CD4-positive, alpha-beta T cell (primary cell): ENCODE data around the gene ACBD6. TPM values are rescaled to one million over a fixed set of nuclear protein-coding genes. Genes with fewer than 3 reads are reported as not detected.

Experiments used
- ATAC-seq: fragments of 200-7000 bp; cut with Tn5 transposase; one replicate; pipeline ENCODE4 v1.10.0; 2022; ENCODE audit warnings: mild to moderate bottlenecking; ENCODE audit not compliant: poor library complexity
- CTCF ChIA-PET: fragments of 350-600 bp; sonication (Branson Sonifier 250); formaldehyde crosslinking; loops from one replicate; lab custom pipeline; 2021; ENCODE audit warnings: antibody characterized with exemption, inconsistent platforms; lab: Charles Lee
- POLR2A ChIA-PET: fragments of 350-600 bp; sonication (Branson Sonifier 250); formaldehyde crosslinking; loops from one replicate; lab custom pipeline; 2021; ENCODE audit warnings: antibody characterized with exemption, inconsistent platforms; lab: Charles Lee
- DNase-seq, 14 experiments: peaks; one replicate each; pipeline ENCODE4 v3.0.0-alpha.2; 2013 to 2020; ENCODE audit warnings: mixed read lengths in 2 of 14
- H3K27ac ChIP-seq, 2 donors: one replicate each; pipeline versions ENCODE4 v1.5.1 to v1.7.0; 2013; ENCODE audit warnings: low read length in 2 of 2, low read depth in 1 of 2, mild to moderate bottlenecking in 1 of 2
- H3K27me3 ChIP-seq, 2 experiments: 1 replicate in 1 of 2; 2 replicates in 1 of 2; pipeline versions ENCODE4 v1.6.1 to v1.7.0; 2013; ENCODE audit warnings: low read length in 2 of 2, control low read depth in 1 of 2, mild to moderate bottlenecking in 1 of 2, moderate library complexity in 1 of 2; ENCODE audit not compliant: insufficient read depth in 2 of 2, control insufficient read depth in 1 of 2
- H3K36me3 ChIP-seq: one replicate; pipeline ENCODE4 v1.6.1; 2013; ENCODE audit warnings: low read length, control low read depth; ENCODE audit not compliant: insufficient read depth
- H3K4me1 ChIP-seq: one replicate; pipeline ENCODE4 v1.6.1; 2013; ENCODE audit warnings: low read length, control low read depth; ENCODE audit not compliant: insufficient read depth
- H3K4me3 ChIP-seq: one replicate; pipeline ENCODE4 v1.5.1; 2013; ENCODE audit warnings: mild to moderate bottlenecking, low read length, moderate library complexity
- H3K9me3 ChIP-seq, 2 experiments: 1 replicate in 1 of 2; 2 replicates in 1 of 2; pipeline versions ENCODE4 v1.6.1 to v1.7.0; 2013; ENCODE audit warnings: low read length in 2 of 2, mild to moderate bottlenecking in 2 of 2, control low read depth in 1 of 2, moderate library complexity in 1 of 2; ENCODE audit not compliant: control insufficient read depth in 1 of 2, insufficient read depth in 1 of 2
- H3K27ac Mint-ChIP-seq: one replicate; pipeline ENCODE4 v1.8.0; 2020; ENCODE audit warnings: mixed read lengths
- H3K27me3 Mint-ChIP-seq: one replicate; pipeline ENCODE4 v1.8.0; 2021; ENCODE audit warnings: mixed read lengths
- H3K36me3 Mint-ChIP-seq: one replicate; pipeline ENCODE4 v1.8.0; 2021; ENCODE audit warnings: low read depth, mixed read lengths
- H3K4me1 Mint-ChIP-seq: one replicate; pipeline ENCODE4 v1.8.0; 2021; ENCODE audit warnings: low read depth, mixed read lengths
- H3K4me3 Mint-ChIP-seq: one replicate; pipeline ENCODE4 v1.8.0; 2020; ENCODE audit warnings: mild to moderate bottlenecking, mixed read lengths
- H3K9me3 Mint-ChIP-seq: one replicate; pipeline ENCODE4 v1.8.0; 2020; ENCODE audit warnings: mixed read lengths
- intact Hi-C, 2 experiments: fragments of 100-400 bp; cut with DNase I in 1 of 2; cut with micrococcal nuclease in 1 of 2; formaldehyde crosslinking; loops; one replicate each; pipeline versions ENCODE4 v1.15.1 to v1.9.0; 2023 to 2025; cut with DNase I, micrococcal nuclease
- total RNA-seq, 174 experiments: library from RNA in 2 of 174; stranded (reverse) in 2 of 174; gene quantifications; one replicate each; pipeline ENCODE4 v1.2.3 and lab custom pipeline; 2021 to 2026
- TF ChIP-seq, protein P1 (sequence below): fragments of 200-600 bp; IDR thresholded peaks from one replicate; pipeline ENCODE4 v1.8.0; 2022; ENCODE audit warnings: antibody characterized with exemption, mild to moderate bottlenecking

Gene ACBD6
- total RNA-seq, 2 experiments from 2014 or later = 28.2 to 28.8 TPM

DNA sequence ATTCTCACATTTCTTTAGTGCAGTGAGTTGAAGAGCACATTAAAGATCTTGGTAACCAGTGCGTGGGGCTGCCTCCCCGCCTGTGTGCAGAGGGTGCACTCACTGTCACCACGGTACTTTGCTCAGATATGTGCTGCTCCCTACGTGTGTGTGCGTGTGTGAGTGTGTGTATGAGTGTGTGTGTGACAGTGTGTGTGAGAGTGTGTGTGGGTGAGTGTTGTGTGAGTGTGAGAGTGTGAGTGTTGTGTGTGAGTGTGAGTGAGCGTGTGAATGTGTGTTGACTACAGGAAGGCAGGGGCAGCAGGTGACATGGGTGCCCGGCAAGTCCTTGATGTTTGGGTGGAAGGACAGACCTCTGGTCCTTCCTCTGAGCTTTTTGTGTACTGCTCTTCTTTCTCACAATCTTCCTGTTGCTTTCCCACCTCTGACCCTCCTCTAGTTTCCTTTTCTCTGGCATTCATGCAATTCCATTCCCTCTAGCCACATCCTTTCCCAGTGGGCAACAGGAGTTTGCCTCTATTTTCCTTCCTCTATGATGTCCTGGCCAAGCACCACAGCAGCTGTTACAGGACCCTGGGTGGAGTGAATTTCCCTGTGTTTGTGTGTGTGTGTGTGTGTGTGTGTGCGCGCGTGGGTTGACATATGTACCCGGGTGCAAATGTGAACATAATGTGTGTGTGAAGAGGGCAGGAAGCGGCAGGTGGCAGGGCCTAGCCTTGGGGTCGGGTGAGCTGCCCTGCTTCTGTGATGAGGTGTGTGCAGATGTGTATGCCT lies 252.5 kb downstream of the ACBD6 start:
- DNase-seq (no peak), ATAC-seq (no peak)
- H3K36me3 Mint-ChIP-seq = no peaks in the 10 kb centered on the region
- no peak overlapping the region for H3K27ac Mint-ChIP-seq
- no peaks in the 10 kb centered on the region for H3K4me1 ChIP-seq
- H3K27me3 ChIP-seq = peaks cover 18 to 25% of the 10 kb centered on the region in 2 experiments
- H3K27ac ChIP-seq = no peak overlapping the region
- POLR2A ChIA-PET = no interaction called here
- CTCF ChIA-PET = no interaction called here
- no peaks in the 10 kb centered on the region for H3K9me3 Mint-ChIP-seq
- no peaks in the 10 kb centered on the region for H3K36me3 ChIP-seq
- peaks cover 71% of the 10 kb centered on the region for H3K27me3 Mint-ChIP-seq
- H3K4me1 Mint-ChIP-seq = no peaks in the 10 kb centered on the region
- TF ChIP-seq, protein P1, sequence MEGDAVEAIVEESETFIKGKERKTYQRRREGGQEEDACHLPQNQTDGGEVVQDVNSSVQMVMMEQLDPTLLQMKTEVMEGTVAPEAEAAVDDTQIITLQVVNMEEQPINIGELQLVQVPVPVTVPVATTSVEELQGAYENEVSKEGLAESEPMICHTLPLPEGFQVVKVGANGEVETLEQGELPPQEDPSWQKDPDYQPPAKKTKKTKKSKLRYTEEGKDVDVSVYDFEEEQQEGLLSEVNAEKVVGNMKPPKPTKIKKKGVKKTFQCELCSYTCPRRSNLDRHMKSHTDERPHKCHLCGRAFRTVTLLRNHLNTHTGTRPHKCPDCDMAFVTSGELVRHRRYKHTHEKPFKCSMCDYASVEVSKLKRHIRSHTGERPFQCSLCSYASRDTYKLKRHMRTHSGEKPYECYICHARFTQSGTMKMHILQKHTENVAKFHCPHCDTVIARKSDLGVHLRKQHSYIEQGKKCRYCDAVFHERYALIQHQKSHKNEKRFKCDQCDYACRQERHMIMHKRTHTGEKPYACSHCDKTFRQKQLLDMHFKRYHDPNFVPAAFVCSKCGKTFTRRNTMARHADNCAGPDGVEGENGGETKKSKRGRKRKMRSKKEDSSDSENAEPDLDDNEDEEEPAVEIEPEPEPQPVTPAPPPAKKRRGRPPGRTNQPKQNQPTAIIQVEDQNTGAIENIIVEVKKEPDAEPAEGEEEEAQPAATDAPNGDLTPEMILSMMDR = no peak
- intact Hi-C loops = no loop called here
- H3K9me3 ChIP-seq = peaks cover 0 to 5% of the 10 kb centered on the region in 2 experiments
- H3K4me3 ChIP-seq = no peak overlapping the region
- H3K4me3 Mint-ChIP-seq = no peak overlapping the region

GRCh38 chr1:180248731-180249681 lies 253.4 kb downstream of the ACBD6 start:
- Mint-ChIP-seq H3K4me3 (no peak overlapping the region), H3K4me1 (no peaks in the 10 kb centered on the region), H3K36me3 (no peaks in the 10 kb centered on the region), H3K27me3 (peaks cover 72% of the 10 kb centered on the region), H3K9me3 (no peaks in the 10 kb centered on the region), H3K27ac (no peak overlapping the region)
- ATAC-seq (no peak), DNase-seq (no peak)
- ChIA-PET CTCF (no interaction called here), POLR2A (no interaction called here)
- Histone ChIP-seq H3K4me3 (no peak overlapping the region), H3K27ac (no peak overlapping the region), H3K9me3 (peaks cover 0 to under 1% of the 10 kb centered on the region in 2 experiments), H3K27me3 (peaks cover 17 to 18% of the 10 kb centered on the region in 2 experiments), H3K36me3 (no peaks in the 10 kb centered on the region), H3K4me1 (no peaks in the 10 kb centered on the region)
- intact Hi-C loops = no loop called here
- TF ChIP-seq, protein P1 = no peak

GRCh38 chr1:180248176-180248575 lies 254.2 kb downstream of the ACBD6 start:
- CTCF ChIA-PET = no interaction called here
- Histone ChIP-seq H3K27me3 (peaks cover 12 to 14% of the 10 kb centered on the region in 2 experiments), H3K4me1 (no peaks in the 10 kb centered on the region), H3K27ac (no peak overlapping the region), H3K36me3 (no peaks in the 10 kb centered on the region), H3K4me3 (no peak overlapping the region), H3K9me3 (no peaks in the 10 kb centered on the region)
- intact Hi-C loops = no loop called here
- no peak for DNase-seq
- no peak overlapping the region for H3K27ac Mint-ChIP-seq
- no peaks in the 10 kb centered on the region for H3K36me3 Mint-ChIP-seq
- no peaks in the 10 kb centered on the region for H3K4me1 Mint-ChIP-seq
- H3K27me3 Mint-ChIP-seq = peaks cover 72% of the 10 kb centered on the region
- TF ChIP-seq, protein P1 = no peak
- H3K9me3 Mint-ChIP-seq = no peaks in the 10 kb centered on the region
- H3K4me3 Mint-ChIP-seq = no peak overlapping the region
- POLR2A ChIA-PET = no interaction called here
- no peak for ATAC-seq
